Measurements from ENCODE around the gene NEK1. TPM values are rescaled to one million over a fixed set of nuclear protein-coding genes. Genes with fewer than 3 reads are reported as not detected.

The NEK1 gene
- total and polyA plus RNA-seq, 2 of the 4 experiments (the other 2 are of a cell fraction), result 3.3 to 3.9 TPM

DNA sequence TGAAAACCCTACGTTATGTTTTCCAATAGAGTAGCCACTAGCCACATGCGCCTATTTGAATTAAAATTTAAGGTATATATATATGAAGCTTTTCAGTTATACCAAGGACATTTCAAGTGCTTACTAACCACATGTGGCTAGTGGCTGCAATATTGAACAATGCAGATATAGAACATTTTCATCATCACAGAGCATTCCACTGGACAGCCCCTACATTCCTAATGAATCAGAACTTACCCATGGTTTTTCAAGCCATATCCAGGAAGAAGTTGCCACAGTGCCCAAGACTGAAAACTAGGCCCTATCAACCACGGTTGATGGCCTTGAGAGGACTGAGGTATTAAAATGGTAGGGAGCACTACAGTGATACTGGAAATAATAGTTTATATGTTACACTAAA, 29.7 kb downstream of the NEK1 start:
- H2BK120ac ChIP-seq (ENCODE audit: low read depth, low read length), result no peak overlapping the region
- intact Hi-C loops (cut with micrococcal nuclease) (no loop called here), in situ Hi-C loops (cut with MboI; ENCODE audit: low sequenced_read_pairs) (no loop called here), dilution Hi-C loops (cut with HindIII; ENCODE audit: low sequenced_read_pairs, unreplicated experiment) (no loop called here)
- H2BK20ac ChIP-seq (ENCODE audit: low read depth, low read length), result no peak overlapping the region
- H3K56ac ChIP-seq (ENCODE audit: extremely low read depth, insufficient read depth, low read length), result no peak overlapping the region
- peaks cover 3% of the 10 kb centered on the region; the same call in 1 of the 2 replicates for H3K9me1 ChIP-seq (ENCODE audit: insufficient read depth, low read length)
- no peak overlapping the region for H3K4me3 ChIP-seq (ENCODE audit: insufficient read depth, low read depth, low read length)
- no peak overlapping the region for H3K23ac ChIP-seq (ENCODE audit: low read depth, low read length)
- DNase-seq (peak; percentile 60), ATAC-seq (ENCODE audit: low read depth) (peak; percentile 48)
- H3K4ac ChIP-seq (ENCODE audit: low read depth, low read length), result no peak overlapping the region
- ChIA-PET POLR2A (ENCODE audit: unreplicated experiment) (no interaction called here), CTCF (interaction anchor here (1.5 kb wide), 1 partner anchor 38 kb away, joined by 4 read pairs; the partner anchor contains the start of gene CLCN3)
- 0 out of 2 replicates have a peak, but pooled peaks cover 2% of the 10 kb centered on the region for H3K36me3 ChIP-seq (ENCODE audit: control insufficient read depth, insufficient read depth, low read length)
- H2AK9ac ChIP-seq (replicated peaks; ENCODE audit: low read depth, low read length, poor library complexity), result no peak overlapping the region
- no peak overlapping the region for H3K27ac ChIP-seq (ENCODE audit: insufficient read depth, low read length)
- no peaks in the 10 kb centered on the region for H3K79me1 ChIP-seq (ENCODE audit: low read depth in 1 of 2, low read length in 2 of 2)
- no peak overlapping the region for H2BK5ac ChIP-seq (ENCODE audit: low read depth, low read length, poor library complexity, severe bottlenecking)
- H3K4me1 ChIP-seq (ENCODE audit: control insufficient read depth, insufficient read depth, low read length), result peaks cover 1% of the 10 kb centered on the region; the same call in 1 of the 2 replicates
- no peak overlapping the region for H2AK5ac ChIP-seq (ENCODE audit: low read depth, low read length)
- no TSS peak for BruUV-seq (replicated peaks)
- H4K5ac ChIP-seq (ENCODE audit: low read depth, low read length), result no peak overlapping the region
- H2AFZ ChIP-seq (replicated peaks; ENCODE audit: low read length, poor library complexity), result no peak overlapping the region
- no peaks in the 10 kb centered on the region for H4K20me1 ChIP-seq (ENCODE audit: insufficient read depth, low read length)
- H4K91ac ChIP-seq (ENCODE audit: insufficient read depth, low read depth, low read length), result no peak overlapping the region
- H3K18ac ChIP-seq (ENCODE audit: low read depth, low read length), result no peak overlapping the region
- TF ChIP-seq RCOR1 (IDR thresholded peaks at IDR 0.05; ENCODE audit: insufficient replicate concordance, low read length) (no peak), SMC3 (IDR thresholded peaks at IDR 0.05; ENCODE audit: low read depth, low read length) (no peak), NFE2L2 (IDR thresholded peaks at IDR 0.05; ENCODE audit: low read depth, low read length) (no peak), BHLHE40 (IDR thresholded peaks at IDR 0.05; ENCODE audit: low read depth, low read length) (no peak), USF2 (IDR thresholded peaks at IDR 0.05; ENCODE audit: low read depth, low read length) (no peak), RAD21 (IDR thresholded peaks at IDR 0.05; ENCODE audit: low read length) (no peak), MXI1 (IDR thresholded peaks at IDR 0.05; ENCODE audit: borderline replicate concordance, low read depth, low read length) (no peak), RFX5 (IDR thresholded peaks at IDR 0.05; ENCODE audit: low read depth, low read length) (no peak), CHD1 (IDR thresholded peaks at IDR 0.05; ENCODE audit: low read depth, low read length) (no peak), POLR2A (IDR thresholded peaks at IDR 0.05; ENCODE audit: low read depth, low read length) (no peak), FOS (IDR thresholded peaks at IDR 0.05; ENCODE audit: low read depth, low read length) (no peak), MAZ (IDR thresholded peaks at IDR 0.05; ENCODE audit: borderline replicate concordance, low read depth, low read length) (no peak)
- no peak overlapping the region for H3K9ac ChIP-seq (ENCODE audit: low read depth, low read length)
- H4K8ac ChIP-seq (ENCODE audit: low read depth in 2 of 2, low read length in 2 of 2), result no peak overlapping the region
- no peak overlapping the region for H3K4me2 ChIP-seq (ENCODE audit: low read depth, low read length)
- no peak overlapping the region for H2BK15ac ChIP-seq (ENCODE audit: low read depth, low read length)
- H3K9me3 ChIP-seq (ENCODE audit: control insufficient read depth, insufficient read depth, low read length), result no peaks in the 10 kb centered on the region
- H3K27me3 ChIP-seq (ENCODE audit: control insufficient read depth, insufficient read depth, low read length), result no peaks in the 10 kb centered on the region
- WGBS, 2 experiments (ENCODE audit: extremely low coverage in 2 of 2, insufficient read length in 1 of 2), result no CpG with 5 or more reads among the region's 3 CpGs
- H3K14ac ChIP-seq (replicated peaks; ENCODE audit: low read depth, low read length), result no peak overlapping the region

Measured in IMR-90 (cell line).